Nephron (organoid): ENCODE results near the gene GJA9.
A peak's percentile ranks its signal among the peaks of the same experiment; 100 is the strongest.

Source experiments
- H3K27ac Mint-ChIP-seq, 3 experiments: 2 replicates each; pipeline ENCODE4 v1.8.0; 2020; ENCODE audit warnings: mixed read lengths in 3 of 3, mild to moderate bottlenecking in 2 of 3, moderate library complexity in 1 of 3
- H3K27me3 Mint-ChIP-seq: 2 replicates; pipeline ENCODE4 v1.8.0; 2021; ENCODE audit warnings: low read depth, mild to moderate bottlenecking, moderate library complexity, mixed read lengths
- H3K36me3 Mint-ChIP-seq: 2 replicates; pipeline ENCODE4 v1.8.0; 2020; ENCODE audit warnings: low read depth, mixed read lengths
- H3K4me1 Mint-ChIP-seq: 2 replicates; pipeline ENCODE4 v1.8.0; 2020; ENCODE audit warnings: mixed read lengths
- H3K4me3 Mint-ChIP-seq, 3 experiments: 2 replicates each; pipeline ENCODE4 v1.8.0; 2020; ENCODE audit warnings: mild to moderate bottlenecking in 3 of 3, mixed read lengths in 3 of 3, moderate library complexity in 2 of 3
- H3K9me3 Mint-ChIP-seq: 2 replicates; pipeline ENCODE4 v1.8.0; 2020; ENCODE audit warnings: mixed read lengths
- TF ChIP-seq, protein P1 (sequence below), 3 experiments: fragments of 200-600 bp; sonication (generic); IDR thresholded peaks; one replicate each; pipeline ENCODE4 v1.5.0; 2021; ENCODE audit warnings: antibody characterized with exemption in 3 of 3; ENCODE audit not compliant: unreplicated experiment in 3 of 3

The GJA9 gene

DNA sequence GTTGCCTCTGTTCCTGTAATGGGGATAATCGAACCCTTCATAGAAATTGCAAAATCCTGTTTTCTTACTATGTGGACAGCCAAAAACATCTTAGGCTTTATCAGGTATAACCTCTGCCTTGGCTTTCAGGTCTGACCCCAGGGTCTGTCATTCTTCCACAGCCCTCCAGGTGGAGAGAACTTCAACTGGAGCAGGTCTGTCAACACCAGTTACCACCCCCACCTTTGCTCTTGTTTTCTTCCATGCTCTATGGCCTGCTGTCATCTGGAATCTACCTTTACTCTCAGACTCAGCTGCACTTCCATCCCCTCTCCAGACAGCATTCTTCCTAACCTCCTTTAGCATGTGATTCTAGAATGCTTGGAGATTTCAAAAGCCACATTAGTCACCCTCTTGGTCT, 10.4 kb upstream of the GJA9 start:
- H3K4me3 Mint-ChIP-seq = no peak overlapping the region
- no peaks in the 10 kb centered on the region for H3K36me3 Mint-ChIP-seq
- no peaks in the 10 kb centered on the region for H3K27me3 Mint-ChIP-seq
- no peaks in the 10 kb centered on the region for H3K4me1 Mint-ChIP-seq
- no peaks in the 10 kb centered on the region for H3K9me3 Mint-ChIP-seq
- H3K27ac Mint-ChIP-seq = no peak overlapping the region
- TF ChIP-seq, protein P1, sequence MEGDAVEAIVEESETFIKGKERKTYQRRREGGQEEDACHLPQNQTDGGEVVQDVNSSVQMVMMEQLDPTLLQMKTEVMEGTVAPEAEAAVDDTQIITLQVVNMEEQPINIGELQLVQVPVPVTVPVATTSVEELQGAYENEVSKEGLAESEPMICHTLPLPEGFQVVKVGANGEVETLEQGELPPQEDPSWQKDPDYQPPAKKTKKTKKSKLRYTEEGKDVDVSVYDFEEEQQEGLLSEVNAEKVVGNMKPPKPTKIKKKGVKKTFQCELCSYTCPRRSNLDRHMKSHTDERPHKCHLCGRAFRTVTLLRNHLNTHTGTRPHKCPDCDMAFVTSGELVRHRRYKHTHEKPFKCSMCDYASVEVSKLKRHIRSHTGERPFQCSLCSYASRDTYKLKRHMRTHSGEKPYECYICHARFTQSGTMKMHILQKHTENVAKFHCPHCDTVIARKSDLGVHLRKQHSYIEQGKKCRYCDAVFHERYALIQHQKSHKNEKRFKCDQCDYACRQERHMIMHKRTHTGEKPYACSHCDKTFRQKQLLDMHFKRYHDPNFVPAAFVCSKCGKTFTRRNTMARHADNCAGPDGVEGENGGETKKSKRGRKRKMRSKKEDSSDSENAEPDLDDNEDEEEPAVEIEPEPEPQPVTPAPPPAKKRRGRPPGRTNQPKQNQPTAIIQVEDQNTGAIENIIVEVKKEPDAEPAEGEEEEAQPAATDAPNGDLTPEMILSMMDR (IDR thresholded peaks at IDR 0.05; ENCODE audit: unreplicated experiment in 3 of 3) = peak in 1 of 3 experiments; percentile 12

DNA sequence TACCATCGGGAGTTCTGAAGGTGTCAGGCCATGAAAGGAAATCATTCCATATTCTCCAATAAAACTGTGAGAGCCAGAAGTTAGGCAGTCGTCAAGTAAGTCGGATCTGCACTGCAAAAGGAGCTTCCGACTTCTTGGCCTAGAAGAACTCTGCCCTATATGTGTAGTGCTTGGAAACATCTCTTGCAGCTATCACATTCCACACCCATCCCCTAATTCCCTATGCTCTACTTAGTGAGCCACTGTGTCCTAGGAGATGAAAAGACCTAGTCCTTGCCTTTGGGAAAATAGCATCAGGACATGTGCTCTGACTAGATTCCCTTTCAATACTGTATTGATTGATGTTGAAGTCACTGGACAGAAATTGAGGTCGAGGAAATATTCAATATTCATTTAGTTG, 8.2 kb upstream of the GJA9 start:
- H3K36me3 Mint-ChIP-seq = no peaks in the 10 kb centered on the region
- H3K4me1 Mint-ChIP-seq = no peaks in the 10 kb centered on the region
- H3K27ac Mint-ChIP-seq = no peak overlapping the region
- TF ChIP-seq, protein P1 (IDR thresholded peaks at IDR 0.05; ENCODE audit: unreplicated experiment in 3 of 3) = no peak
- H3K9me3 Mint-ChIP-seq = no peaks in the 10 kb centered on the region
- H3K27me3 Mint-ChIP-seq = no peaks in the 10 kb centered on the region
- no peak overlapping the region for H3K4me3 Mint-ChIP-seq

DNA sequence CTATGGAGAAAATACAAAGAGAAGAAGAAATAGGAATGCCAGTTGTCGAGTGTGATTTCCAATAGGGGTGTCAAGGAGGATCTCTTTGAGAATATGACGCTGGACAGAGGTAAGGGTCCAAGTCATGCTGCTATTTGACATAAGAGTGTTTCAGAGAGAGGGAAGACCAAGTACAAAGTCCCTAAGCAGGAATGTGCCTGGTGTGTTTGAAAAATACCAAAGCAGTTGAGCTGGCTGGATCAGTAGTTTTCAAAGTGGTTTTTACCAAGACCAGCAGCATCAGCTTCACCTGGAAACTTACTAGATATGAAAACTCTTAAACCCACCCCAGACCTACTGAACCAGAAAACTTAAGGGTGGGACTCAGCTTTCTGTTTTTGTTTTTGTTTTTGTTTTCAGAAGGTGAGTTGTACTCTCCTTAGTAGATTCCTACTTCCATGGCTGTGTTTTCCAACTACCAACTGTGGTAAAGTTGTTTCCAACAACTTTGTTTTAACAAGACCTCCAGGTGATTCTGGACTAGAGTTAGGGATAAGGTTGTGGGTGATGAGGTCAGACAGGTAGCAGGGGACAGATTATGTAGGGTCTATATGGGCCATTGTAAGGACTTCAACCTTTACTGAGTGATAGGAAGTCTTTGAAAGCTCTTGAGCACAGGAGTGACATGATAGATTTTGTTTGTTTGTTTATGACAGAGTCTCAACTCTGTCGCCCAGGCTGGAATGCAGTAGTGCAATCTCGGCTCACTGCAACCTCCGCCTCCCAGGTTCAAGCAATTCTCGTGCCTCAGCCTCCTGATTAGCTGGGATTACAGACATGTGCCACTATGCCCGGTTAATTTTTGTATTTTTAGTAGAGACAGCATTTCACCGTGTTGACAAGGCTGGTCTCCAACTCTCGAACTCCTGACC, 7.3 kb upstream of the GJA9 start:
- no peaks in the 10 kb centered on the region for H3K9me3 Mint-ChIP-seq
- H3K4me1 Mint-ChIP-seq = no peaks in the 10 kb centered on the region
- no peaks in the 10 kb centered on the region for H3K27me3 Mint-ChIP-seq
- H3K36me3 Mint-ChIP-seq = no peaks in the 10 kb centered on the region
- H3K27ac Mint-ChIP-seq = no peak overlapping the region
- no peak overlapping the region for H3K4me3 Mint-ChIP-seq
- TF ChIP-seq, protein P1 (IDR thresholded peaks at IDR 0.05; ENCODE audit: unreplicated experiment in 3 of 3) = no peak

DNA sequence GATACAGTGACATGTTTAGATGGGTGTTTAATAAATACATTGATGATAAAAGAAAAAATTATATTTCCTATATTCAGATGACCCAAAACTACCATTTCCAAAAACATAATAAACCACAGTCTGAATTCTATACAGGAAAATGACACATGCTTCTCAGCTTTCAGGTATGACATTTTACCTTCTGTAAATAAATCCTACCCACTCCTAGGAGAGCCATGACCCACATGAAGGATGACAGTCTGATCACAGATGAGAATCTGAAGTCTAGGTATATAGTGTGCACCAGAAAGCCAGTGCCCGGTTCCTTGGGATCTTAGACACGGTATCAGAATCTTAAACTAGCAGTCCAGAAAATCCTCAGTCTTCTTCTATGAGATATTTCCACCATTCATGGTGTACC, 3.7 kb upstream of the GJA9 start:
- Mint-ChIP-seq H3K4me3 (no peak overlapping the region), H3K4me1 (no peaks in the 10 kb centered on the region), H3K27ac (no peak overlapping the region), H3K9me3 (no peaks in the 10 kb centered on the region), H3K36me3 (no peaks in the 10 kb centered on the region), H3K27me3 (no peaks in the 10 kb centered on the region)
- TF ChIP-seq, protein P1 (IDR thresholded peaks at IDR 0.05; ENCODE audit: unreplicated experiment in 3 of 3) = no peak

DNA sequence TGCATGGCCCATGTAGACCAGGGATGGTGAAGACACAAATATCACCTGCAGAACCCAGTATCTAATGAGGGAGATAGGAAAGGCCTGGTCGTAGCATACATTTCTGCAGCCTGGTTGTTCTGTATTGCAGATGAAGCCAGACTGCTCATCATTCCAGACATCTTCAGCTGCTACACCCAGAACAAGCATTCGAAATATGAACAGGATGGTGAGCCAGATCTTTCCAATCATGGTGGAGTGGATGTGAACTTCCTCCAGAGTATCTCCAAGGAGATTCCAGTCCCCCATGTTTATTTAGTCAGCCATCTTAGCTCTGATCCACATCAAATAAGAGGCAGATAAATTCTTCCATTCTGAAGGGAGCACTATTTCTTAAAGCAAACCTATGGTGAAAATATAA, 5.6 kb downstream of the GJA9 start:
- TF ChIP-seq, protein P1 (IDR thresholded peaks at IDR 0.05; ENCODE audit: unreplicated experiment in 3 of 3) = no peak
- peak overlapping the region; percentile 22 to 68 (median 53) for H3K4me3 Mint-ChIP-seq
- H3K4me1 Mint-ChIP-seq = peaks cover 21% of the 10 kb centered on the region
- no peaks in the 10 kb centered on the region for H3K9me3 Mint-ChIP-seq
- H3K27ac Mint-ChIP-seq = no peak overlapping the region
- H3K27me3 Mint-ChIP-seq = no peaks in the 10 kb centered on the region
- H3K36me3 Mint-ChIP-seq = no peaks in the 10 kb centered on the region
